Choroid plexus epithelial cell (primary cell): Measurements from ENCODE around the gene C2orf78.
A peak's percentile ranks its signal among the peaks of the same experiment; 100 is the strongest.

Source experiments
- DNase-seq: peaks from one replicate; pipeline ENCODE4 v3.0.0-alpha.2; 2010; ENCODE audit warnings: low read depth
- H3K4me3 ChIP-seq: 2 replicates; pipeline ENCODE4 v1.5.1; 2011; ENCODE audit warnings: low read depth, mild to moderate bottlenecking, control low read depth, low read length, moderate library complexity
- TF ChIP-seq, protein P1 (sequence below): conservative IDR thresholded peaks from 2 replicates; pipeline ENCODE4 v1.5.1; 2011; ENCODE audit warnings: low read depth, mild to moderate bottlenecking, control low read depth, inconsistent platforms, low read length, moderate library complexity

Gene C2orf78

DNA sequence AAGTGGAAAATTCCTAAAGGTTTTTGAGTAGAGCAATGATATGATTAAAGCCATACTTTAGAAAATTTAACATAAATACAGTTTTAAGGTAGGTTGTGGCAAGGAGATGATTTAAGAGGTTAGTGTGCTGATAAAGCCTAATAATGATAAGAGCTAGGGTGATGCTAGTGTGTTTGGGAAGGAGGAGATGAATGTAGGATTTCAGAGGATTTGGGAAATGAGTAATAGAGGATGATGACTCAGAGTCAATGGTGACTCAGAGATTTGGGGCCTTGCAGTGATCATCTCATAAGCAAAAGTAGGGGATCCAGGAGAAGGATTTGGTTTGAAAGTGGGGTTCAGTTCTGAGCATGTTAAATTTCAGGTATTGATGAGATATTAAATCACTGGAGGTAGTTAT is 68.0 kb downstream of the C2orf78 start:
- no peak overlapping the region for H3K4me3 ChIP-seq
- TF ChIP-seq, protein P1, sequence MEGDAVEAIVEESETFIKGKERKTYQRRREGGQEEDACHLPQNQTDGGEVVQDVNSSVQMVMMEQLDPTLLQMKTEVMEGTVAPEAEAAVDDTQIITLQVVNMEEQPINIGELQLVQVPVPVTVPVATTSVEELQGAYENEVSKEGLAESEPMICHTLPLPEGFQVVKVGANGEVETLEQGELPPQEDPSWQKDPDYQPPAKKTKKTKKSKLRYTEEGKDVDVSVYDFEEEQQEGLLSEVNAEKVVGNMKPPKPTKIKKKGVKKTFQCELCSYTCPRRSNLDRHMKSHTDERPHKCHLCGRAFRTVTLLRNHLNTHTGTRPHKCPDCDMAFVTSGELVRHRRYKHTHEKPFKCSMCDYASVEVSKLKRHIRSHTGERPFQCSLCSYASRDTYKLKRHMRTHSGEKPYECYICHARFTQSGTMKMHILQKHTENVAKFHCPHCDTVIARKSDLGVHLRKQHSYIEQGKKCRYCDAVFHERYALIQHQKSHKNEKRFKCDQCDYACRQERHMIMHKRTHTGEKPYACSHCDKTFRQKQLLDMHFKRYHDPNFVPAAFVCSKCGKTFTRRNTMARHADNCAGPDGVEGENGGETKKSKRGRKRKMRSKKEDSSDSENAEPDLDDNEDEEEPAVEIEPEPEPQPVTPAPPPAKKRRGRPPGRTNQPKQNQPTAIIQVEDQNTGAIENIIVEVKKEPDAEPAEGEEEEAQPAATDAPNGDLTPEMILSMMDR: no peak
- peak; percentile 57 for DNase-seq

DNA sequence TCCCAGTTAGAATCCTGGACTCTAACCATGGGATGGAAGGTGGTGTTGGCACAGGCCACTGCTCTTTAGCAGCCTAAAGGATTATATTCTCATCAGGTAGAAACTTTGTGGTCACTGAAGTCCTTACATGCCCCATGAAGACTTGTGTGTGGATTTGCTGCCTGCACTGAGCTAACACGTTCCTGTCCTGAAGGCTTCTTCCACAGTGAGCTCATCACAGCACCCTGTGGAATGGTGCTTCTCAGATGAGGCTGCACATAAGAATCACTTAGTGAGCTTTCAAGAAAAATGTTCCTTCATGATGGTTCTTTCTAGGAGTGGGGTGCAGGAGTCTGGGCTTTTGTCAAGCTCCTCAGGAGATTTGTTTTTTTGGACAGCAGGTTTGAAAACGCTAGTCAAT is 71.5 kb downstream of the C2orf78 start:
- TF ChIP-seq, protein P1: no peak
- DNase-seq: peak; percentile 22
- H3K4me3 ChIP-seq: no peak overlapping the region

DNA sequence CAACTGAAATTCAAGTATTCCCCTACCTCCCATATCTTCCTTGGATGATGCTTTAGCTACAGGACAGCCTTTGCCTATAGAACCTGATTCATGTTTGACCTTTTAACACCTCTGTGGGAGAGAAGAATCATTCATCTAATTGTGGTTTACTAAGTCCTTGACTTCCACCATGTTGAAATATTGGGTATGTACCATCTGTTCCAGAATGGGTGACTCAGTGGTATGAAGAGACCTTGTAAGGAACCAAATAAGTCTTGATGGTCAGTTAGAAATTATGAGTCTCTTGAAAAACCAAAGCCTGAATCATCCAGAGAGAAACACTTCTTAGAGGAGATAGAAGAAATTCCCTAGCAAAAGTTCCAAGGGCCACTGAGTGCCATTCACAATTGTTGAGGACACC is 72.2 kb downstream of the C2orf78 start:
- TF ChIP-seq, protein P1: no peak
- DNase-seq: peak; percentile 87
- no peak overlapping the region for H3K4me3 ChIP-seq

DNA sequence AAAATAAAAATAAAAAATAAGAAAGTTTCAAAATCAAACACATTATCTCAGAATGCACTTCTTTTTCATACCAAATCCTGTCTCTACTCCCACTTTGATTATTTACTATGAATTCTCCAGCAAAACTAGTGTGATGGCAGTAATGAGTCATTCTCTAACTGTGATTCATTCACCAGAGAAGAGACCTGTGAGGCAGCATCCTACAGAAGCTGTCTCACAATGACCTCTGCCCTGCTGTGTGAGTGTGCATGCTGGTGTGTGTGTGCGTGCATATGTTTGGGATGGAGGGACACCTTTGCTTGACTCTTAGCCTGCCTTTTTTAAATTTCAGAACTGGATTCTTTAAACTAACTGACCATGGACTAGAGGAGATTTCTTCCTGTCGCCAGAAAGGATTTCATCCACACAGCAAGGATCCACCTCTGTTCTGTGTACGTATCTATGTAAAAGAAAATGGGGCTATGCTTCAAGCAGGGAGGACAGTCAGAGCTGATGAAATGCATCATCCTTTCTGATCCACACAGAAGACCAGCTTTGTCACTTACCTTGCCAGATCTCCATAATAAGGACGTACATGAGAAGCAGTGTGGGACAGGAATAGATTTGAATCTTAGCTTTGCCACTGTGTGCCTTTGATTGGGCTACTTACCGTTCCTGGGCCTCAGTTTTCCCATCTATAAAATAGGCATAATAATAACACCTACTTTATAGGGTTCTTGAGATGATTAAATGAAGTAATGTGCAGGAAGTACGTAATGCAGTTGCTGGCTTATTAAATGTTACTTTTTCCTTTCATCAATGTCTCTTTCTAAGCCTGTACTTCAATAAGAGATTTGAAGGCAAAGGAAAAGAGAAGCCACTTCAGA is 76.0 kb downstream of the C2orf78 start:
- H3K4me3 ChIP-seq: no peak overlapping the region
- TF ChIP-seq, protein P1: no peak
- peak; percentile 90 for DNase-seq

DNA sequence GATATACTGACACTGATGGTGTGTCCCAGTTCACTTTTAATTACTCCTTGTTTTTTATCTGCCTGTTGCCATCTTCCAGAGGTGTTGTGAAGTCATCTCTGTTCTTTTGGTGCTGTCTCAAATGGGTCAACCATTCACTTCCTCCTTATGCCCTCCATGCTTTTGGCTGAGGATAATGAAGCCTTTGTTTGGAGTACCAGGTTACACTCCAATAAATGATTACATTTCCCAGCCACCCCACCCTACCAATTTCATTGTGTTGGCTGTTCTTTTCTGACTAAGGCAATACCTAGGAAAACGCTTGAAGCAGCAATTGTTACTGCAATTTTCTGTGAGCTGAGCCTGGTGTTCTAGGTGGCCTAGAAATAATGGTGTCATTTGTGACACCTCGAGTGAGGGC is 79.0 kb downstream of the C2orf78 start:
- DNase-seq: no peak
- TF ChIP-seq, protein P1: no peak
- no peak overlapping the region for H3K4me3 ChIP-seq
